ENCODE data around the gene GJC1.

DNA sequence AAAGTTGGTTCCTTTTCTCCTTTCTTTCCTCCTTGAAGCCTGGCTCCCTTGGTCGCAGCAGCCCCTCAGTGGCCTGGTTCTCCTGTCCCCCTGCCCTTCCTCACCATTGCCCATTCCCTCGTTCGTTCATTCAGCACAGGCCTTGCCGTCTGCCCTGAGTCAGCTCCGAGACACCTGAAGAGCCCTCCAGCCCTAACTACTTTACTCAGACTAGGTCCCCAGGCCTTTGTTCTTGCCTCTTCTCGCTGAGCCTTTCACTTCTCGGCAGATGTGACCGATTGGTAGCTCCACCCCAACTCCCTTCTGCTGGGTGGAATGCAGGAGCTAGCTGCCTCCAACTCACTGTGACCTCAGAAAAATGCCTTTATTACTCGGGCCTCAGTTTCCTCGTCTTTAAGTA, 78.3 kb downstream of the GJC1 start:
- TF ChIP-seq, protein P1, sequence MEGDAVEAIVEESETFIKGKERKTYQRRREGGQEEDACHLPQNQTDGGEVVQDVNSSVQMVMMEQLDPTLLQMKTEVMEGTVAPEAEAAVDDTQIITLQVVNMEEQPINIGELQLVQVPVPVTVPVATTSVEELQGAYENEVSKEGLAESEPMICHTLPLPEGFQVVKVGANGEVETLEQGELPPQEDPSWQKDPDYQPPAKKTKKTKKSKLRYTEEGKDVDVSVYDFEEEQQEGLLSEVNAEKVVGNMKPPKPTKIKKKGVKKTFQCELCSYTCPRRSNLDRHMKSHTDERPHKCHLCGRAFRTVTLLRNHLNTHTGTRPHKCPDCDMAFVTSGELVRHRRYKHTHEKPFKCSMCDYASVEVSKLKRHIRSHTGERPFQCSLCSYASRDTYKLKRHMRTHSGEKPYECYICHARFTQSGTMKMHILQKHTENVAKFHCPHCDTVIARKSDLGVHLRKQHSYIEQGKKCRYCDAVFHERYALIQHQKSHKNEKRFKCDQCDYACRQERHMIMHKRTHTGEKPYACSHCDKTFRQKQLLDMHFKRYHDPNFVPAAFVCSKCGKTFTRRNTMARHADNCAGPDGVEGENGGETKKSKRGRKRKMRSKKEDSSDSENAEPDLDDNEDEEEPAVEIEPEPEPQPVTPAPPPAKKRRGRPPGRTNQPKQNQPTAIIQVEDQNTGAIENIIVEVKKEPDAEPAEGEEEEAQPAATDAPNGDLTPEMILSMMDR (IDR thresholded peaks at IDR 0.05) = no peak
- TF ChIP-seq POLR2A (IDR thresholded peaks at IDR 0.05) = no peak
